ENCODE measurements around the gene PTPRT.

PTPRT gene

GRCh38 chr20:43052532-43052931, 137.2 kb downstream of the PTPRT start:
- no peak overlapping the region for H3K4me3 ChIP-seq (ENCODE audit: low read depth, low read length)
- DNase-seq (ENCODE audit: low read depth), result no peak
- TF ChIP-seq MYC (IDR thresholded peaks at IDR 0.05; ENCODE audit: low read depth, low read length) (no peak), CTCF (IDR thresholded peaks at IDR 0.05; ENCODE audit: low read depth, low read length) (no peak), POLR2A (IDR thresholded peaks at IDR 0.05; ENCODE audit: extremely low read depth, insufficient read length) (no peak), MAX (IDR thresholded peaks at IDR 0.05; ENCODE audit: low read depth, low read length) (no peak)

- no peak for DNase-seq (ENCODE audit: low read depth)
- no peak overlapping the region for H3K4me3 ChIP-seq (ENCODE audit: low read depth, low read length)
- no peak for TF ChIP-seq MAX (IDR thresholded peaks at IDR 0.05; ENCODE audit: low read depth, low read length)
- TF ChIP-seq CTCF (IDR thresholded peaks at IDR 0.05; ENCODE audit: low read depth, low read length), result no peak
- TF ChIP-seq MYC (IDR thresholded peaks at IDR 0.05; ENCODE audit: low read depth, low read length), result no peak
- no peak for TF ChIP-seq POLR2A (IDR thresholded peaks at IDR 0.05; ENCODE audit: extremely low read depth, insufficient read length)
Observed at GRCh38 chr20:43046966-43047365, 142.7 kb downstream of the PTPRT start.

- peak; percentile 5 for DNase-seq (ENCODE audit: low read depth)
- TF ChIP-seq MAX (IDR thresholded peaks at IDR 0.05; ENCODE audit: low read depth, low read length) (no peak), POLR2A (IDR thresholded peaks at IDR 0.05; ENCODE audit: extremely low read depth, insufficient read length) (no peak), CTCF (IDR thresholded peaks at IDR 0.05; ENCODE audit: low read depth, low read length) (no peak), MYC (IDR thresholded peaks at IDR 0.05; ENCODE audit: low read depth, low read length) (no peak)
- no peak overlapping the region for H3K4me3 ChIP-seq (ENCODE audit: low read depth, low read length)
Observed at GRCh38 chr20:43043887-43044286, 145.8 kb downstream of the PTPRT start.

GRCh38 chr20:43040427-43040826, 149.3 kb downstream of the PTPRT start:
- peak; percentile 68 for DNase-seq (ENCODE audit: low read depth)
- no peak overlapping the region for H3K4me3 ChIP-seq (ENCODE audit: low read depth, low read length)
- TF ChIP-seq MYC (IDR thresholded peaks at IDR 0.05; ENCODE audit: low read depth, low read length) (no peak), MAX (IDR thresholded peaks at IDR 0.05; ENCODE audit: low read depth, low read length) (peak; percentile 16; the same call in 1 of the 2 replicates)

GRCh38 chr20:43037605-43038309, 151.9 kb downstream of the PTPRT start:
- no peak for DNase-seq (ENCODE audit: low read depth)
- no peak for TF ChIP-seq MYC (IDR thresholded peaks at IDR 0.05; ENCODE audit: low read depth, low read length)
- TF ChIP-seq POLR2A (IDR thresholded peaks at IDR 0.05; ENCODE audit: extremely low read depth, insufficient read length), result no peak
- TF ChIP-seq MAX (IDR thresholded peaks at IDR 0.05; ENCODE audit: low read depth, low read length), result no peak
- no peak for TF ChIP-seq CTCF (IDR thresholded peaks at IDR 0.05; ENCODE audit: low read depth, low read length)
- no peak overlapping the region for H3K4me3 ChIP-seq (ENCODE audit: low read depth, low read length)

- DNase-seq (ENCODE audit: low read depth), result no peak
- no peak overlapping the region for H3K4me3 ChIP-seq (ENCODE audit: low read depth, low read length)
- TF ChIP-seq MYC (IDR thresholded peaks at IDR 0.05; ENCODE audit: low read depth, low read length), result no peak
- no peak for TF ChIP-seq POLR2A (IDR thresholded peaks at IDR 0.05; ENCODE audit: extremely low read depth, insufficient read length)
- TF ChIP-seq MAX (IDR thresholded peaks at IDR 0.05; ENCODE audit: low read depth, low read length), result no peak
- TF ChIP-seq CTCF (IDR thresholded peaks at IDR 0.05; ENCODE audit: low read depth, low read length), result no peak
Observed at GRCh38 chr20:43034981-43035724, 154.6 kb downstream of the PTPRT start.

Measured in NB4 (cell line).